HG03066 (cell line): ENCODE data around the gene METTL16.
A peak's percentile ranks its signal among the peaks of the same experiment; 100 is the strongest.
"Not testable (repeated sequence)": the region's sequence is repeated elsewhere in the genome, so short reads cannot be mapped to it uniquely, and the experiment has no call there.

ENCODE experiments used
- ATAC-seq: cut with Tn5 transposase; IDR thresholded peaks from one replicate; pipeline ENCODE4 v1.9.1; 2021; ENCODE audit warnings: low read depth; ENCODE audit not compliant: unreplicated experiment

The METTL16 gene

GRCh38 chr17:2511462-2512369 lies at the start of gene METTL16:
TSS of gene METTL16 (minus strand) at chr17:2511888. CDS start at chr17:2502331, 9,557 bp downstream.
- peak; percentile 97 for ATAC-seq

- no peak for ATAC-seq
These were observed 49.0 kb upstream of the METTL16 start for GRCh38 chr17:2560658-2561057.

- no peak for ATAC-seq
These were observed 40.2 kb upstream of the METTL16 start for GRCh38 chr17:2551928-2552327.

GRCh38 chr17:2551493-2551892 lies 39.8 kb upstream of the METTL16 start:
- no peak for ATAC-seq

- ATAC-seq, result no peak
These were observed 37.9 kb upstream of the METTL16 start for GRCh38 chr17:2549392-2550211.

GRCh38 chr17:2548026-2548425 lies 36.3 kb upstream of the METTL16 start:
- ATAC-seq, result not testable (repeated sequence)

GRCh38 chr17:2547176-2547575 lies 35.5 kb upstream of the METTL16 start:
- no peak for ATAC-seq

GRCh38 chr17:2545393-2545792 lies 33.7 kb upstream of the METTL16 start:
- no peak for ATAC-seq

GRCh38 chr17:2542456-2542855 lies 30.8 kb upstream of the METTL16 start:
- ATAC-seq, result no peak

GRCh38 chr17:2542056-2542455 lies 30.4 kb upstream of the METTL16 start:
- ATAC-seq, result no peak

GRCh38 chr17:2537579-2537978 lies 25.9 kb upstream of the METTL16 start:
- ATAC-seq, result not testable (repeated sequence)

- no peak for ATAC-seq
These were observed 20.5 kb upstream of the METTL16 start for GRCh38 chr17:2532146-2532720.

- ATAC-seq, result not testable (repeated sequence)
These were observed 19.7 kb upstream of the METTL16 start for GRCh38 chr17:2531243-2531954.

GRCh38 chr17:2521775-2522410 lies 10.2 kb upstream of the METTL16 start:
- ATAC-seq, result not testable (repeated sequence)

- no peak for ATAC-seq
These were observed 9.6 kb upstream of the METTL16 start for GRCh38 chr17:2521257-2521656.

GRCh38 chr17:2517539-2517938 lies 5.9 kb upstream of the METTL16 start:
- no peak for ATAC-seq

GRCh38 chr17:2511138-2511461 lies 588 bp downstream of the METTL16 start:
- no peak for ATAC-seq

GRCh38 chr17:2510559-2510958 lies 1.1 kb downstream of the METTL16 start:
- no peak for ATAC-seq

- ATAC-seq, result no peak
These were observed 3.7 kb downstream of the METTL16 start for GRCh38 chr17:2508035-2508434.

- not testable (repeated sequence) for ATAC-seq
These were observed 4.7 kb downstream of the METTL16 start for GRCh38 chr17:2507015-2507414.
